ENCODE data around the gene HMGA1.

The HMGA1 gene

GRCh38 chr6:34236443-34237315 is at the start of gene HMGA1:
Gene HMGA1, plus strand, starts transcription at chr6:34236873. Its CDS starts 3,908 bp downstream, at chr6:34240781.
- H3K27me3 ChIP-seq (ENCODE audit: insufficient read depth, low read depth): no peaks in the 10 kb centered on the region
- H3K4me2 ChIP-seq: peak within 1 kb of the TSS; percentile 87
- peak within 1 kb of the TSS; percentile 96 for H3K27ac ChIP-seq
- no peaks in the 10 kb centered on the region for H4K20me1 ChIP-seq (ENCODE audit: insufficient read depth)
- peaks cover 14% of the 10 kb centered on the region for H3K4me1 ChIP-seq (ENCODE audit: low read depth, poor library complexity, severe bottlenecking)
- H2AFZ ChIP-seq (ENCODE audit: low read depth): peak within 1 kb of the TSS; percentile 59
- H3K36me3 ChIP-seq (ENCODE audit: insufficient read depth): no peaks in the 10 kb centered on the region; the same call in 1 of the 2 replicates
- TF ChIP-seq CTCF (conservative IDR thresholded peaks at IDR 0.05; ENCODE audit: low read depth, low read length): no peak
- peak within 1 kb of the TSS; percentile 100 for H3K9ac ChIP-seq
- H3K4me3 ChIP-seq (IDR thresholded peaks at IDR 0.05; ENCODE audit: insufficient read depth, low read depth, low read length): no peak within 1 kb of the TSS
- H3K79me2 ChIP-seq (ENCODE audit: insufficient read depth, low read depth): peaks cover 42% of the 10 kb centered on the region

GRCh38 chr6:34189806-34190503 is 46.7 kb upstream of the HMGA1 start:
- Histone ChIP-seq H2AFZ (ENCODE audit: low read depth) (no peak overlapping the region), H3K9ac (no peak overlapping the region), H3K4me1 (ENCODE audit: low read depth, poor library complexity, severe bottlenecking) (no peaks in the 10 kb centered on the region), H3K27ac (no peak overlapping the region), H3K4me3 (IDR thresholded peaks at IDR 0.05; ENCODE audit: insufficient read depth, low read depth, low read length) (no peak overlapping the region), H3K27me3 (ENCODE audit: insufficient read depth, low read depth) (no peaks in the 10 kb centered on the region), H3K4me2 (no peak overlapping the region), H3K36me3 (ENCODE audit: insufficient read depth) (no peaks in the 10 kb centered on the region), H3K79me2 (ENCODE audit: insufficient read depth, low read depth) (no peaks in the 10 kb centered on the region), H4K20me1 (ENCODE audit: insufficient read depth) (no peaks in the 10 kb centered on the region)
- no peak for TF ChIP-seq CTCF (conservative IDR thresholded peaks at IDR 0.05; ENCODE audit: low read depth, low read length)

- no peak overlapping the region for H3K4me2 ChIP-seq
- H3K79me2 ChIP-seq (ENCODE audit: insufficient read depth, low read depth): no peaks in the 10 kb centered on the region
- no peaks in the 10 kb centered on the region for H3K36me3 ChIP-seq (ENCODE audit: insufficient read depth)
- no peak overlapping the region for H3K27ac ChIP-seq
- no peaks in the 10 kb centered on the region for H4K20me1 ChIP-seq (ENCODE audit: insufficient read depth)
- no peak overlapping the region for H3K9ac ChIP-seq
- no peak overlapping the region for H3K4me3 ChIP-seq (IDR thresholded peaks at IDR 0.05; ENCODE audit: insufficient read depth, low read depth, low read length)
- H3K4me1 ChIP-seq (ENCODE audit: low read depth, poor library complexity, severe bottlenecking): no peaks in the 10 kb centered on the region
- TF ChIP-seq CTCF (conservative IDR thresholded peaks at IDR 0.05; ENCODE audit: low read depth, low read length): no peak
- H2AFZ ChIP-seq (ENCODE audit: low read depth): no peak overlapping the region
- H3K27me3 ChIP-seq (ENCODE audit: insufficient read depth, low read depth): no peaks in the 10 kb centered on the region
Measured at GRCh38 chr6:34190504-34191122, 46.1 kb upstream of the HMGA1 start.

- TF ChIP-seq CTCF (conservative IDR thresholded peaks at IDR 0.05; ENCODE audit: low read depth, low read length): no peak
- Histone ChIP-seq H3K4me2 (no peak overlapping the region), H3K4me3 (IDR thresholded peaks at IDR 0.05; ENCODE audit: insufficient read depth, low read depth, low read length) (no peak overlapping the region), H3K36me3 (ENCODE audit: insufficient read depth) (no peaks in the 10 kb centered on the region), H3K9ac (no peak overlapping the region), H2AFZ (ENCODE audit: low read depth) (no peak overlapping the region), H3K4me1 (ENCODE audit: low read depth, poor library complexity, severe bottlenecking) (no peaks in the 10 kb centered on the region), H3K27me3 (ENCODE audit: insufficient read depth, low read depth) (no peaks in the 10 kb centered on the region), H4K20me1 (ENCODE audit: insufficient read depth) (no peaks in the 10 kb centered on the region), H3K27ac (no peak overlapping the region), H3K79me2 (ENCODE audit: insufficient read depth, low read depth) (no peaks in the 10 kb centered on the region)
Measured at GRCh38 chr6:34194772-34195171, 41.9 kb upstream of the HMGA1 start.

All from KMS-11 (cell line).